Activated naive CD8-positive, alpha-beta T cell (primary cell): Measurements from ENCODE around the gene ATP5ME.
A peak's percentile ranks its signal among the peaks of the same experiment; 100 is the strongest.
"Not testable (repeated sequence)": the region's sequence is repeated elsewhere in the genome, so short reads cannot be mapped to it uniquely, and the experiment has no call there.

Experiments
- H3K27ac Mint-ChIP-seq: one replicate; pipeline ENCODE4 v1.8.0; 2021; ENCODE audit warnings: mixed read lengths
- H3K27me3 Mint-ChIP-seq: one replicate; pipeline ENCODE4 v1.8.0; 2021; ENCODE audit warnings: mixed read lengths
- H3K36me3 Mint-ChIP-seq: one replicate; pipeline ENCODE4 v1.8.0; 2021; ENCODE audit warnings: mixed read lengths
- H3K4me1 Mint-ChIP-seq: one replicate; pipeline ENCODE4 v1.8.0; 2021; ENCODE audit warnings: low read depth, mixed read lengths
- H3K4me3 Mint-ChIP-seq: one replicate; pipeline ENCODE4 v1.8.0; 2021; ENCODE audit warnings: mild to moderate bottlenecking, mixed read lengths
- H3K9me3 Mint-ChIP-seq: one replicate; pipeline ENCODE4 v1.8.0; 2021; ENCODE audit warnings: low read depth, mixed read lengths

The ATP5ME gene

DNA sequence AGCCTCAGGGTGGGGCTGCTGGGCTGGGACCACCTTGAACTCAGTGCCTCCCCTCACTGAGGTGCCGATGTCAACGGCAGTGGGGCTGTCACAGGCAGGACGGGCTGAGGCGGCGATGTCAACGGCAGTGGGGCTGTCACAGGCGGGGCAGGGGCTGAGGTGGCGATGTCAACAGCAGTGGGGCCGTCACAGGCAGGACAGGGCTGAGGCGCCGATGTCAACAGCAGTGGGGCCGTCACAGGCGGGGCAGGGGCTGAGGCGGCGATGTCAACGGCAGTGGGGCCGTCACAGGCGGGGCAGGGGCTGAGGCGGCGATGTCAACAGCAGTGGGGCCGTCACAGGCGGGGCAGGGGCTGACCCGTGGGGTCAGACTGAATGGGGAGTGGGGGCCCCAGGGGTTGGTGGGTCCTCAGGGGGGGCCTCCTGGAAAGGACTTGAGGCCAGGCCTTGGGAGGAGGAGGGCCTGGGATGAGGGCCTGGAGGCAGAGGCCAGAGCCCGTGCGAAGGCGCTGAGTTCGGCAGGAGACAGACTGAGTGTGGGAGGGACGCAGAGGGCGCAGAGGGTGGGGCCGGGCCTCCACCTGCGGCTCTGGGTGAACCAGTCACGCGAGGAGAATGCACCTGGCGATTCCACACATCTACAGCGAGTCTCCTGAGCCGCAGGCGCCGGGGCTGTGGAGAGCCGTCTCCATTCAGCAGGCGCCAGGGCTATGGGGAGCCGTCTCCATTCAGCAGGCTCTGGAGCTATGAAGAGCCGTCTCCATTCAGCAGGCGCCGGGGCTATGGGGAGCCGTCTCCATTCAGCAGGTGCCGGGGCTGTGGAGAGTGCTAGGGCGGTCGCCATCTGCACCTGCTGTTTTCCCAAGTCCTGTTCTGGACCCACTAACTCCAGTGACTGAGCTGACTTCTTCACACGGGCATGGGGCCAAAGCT lies 22.9 kb downstream of the ATP5ME start:
- no peaks in the 10 kb centered on the region for H3K9me3 Mint-ChIP-seq
- H3K27ac Mint-ChIP-seq: no peak overlapping the region
- H3K4me1 Mint-ChIP-seq: peaks cover 3% of the 10 kb centered on the region
- H3K36me3 Mint-ChIP-seq: no peaks in the 10 kb centered on the region
- no peak overlapping the region for H3K4me3 Mint-ChIP-seq
- H3K27me3 Mint-ChIP-seq: peaks cover 5% of the 10 kb centered on the region

DNA sequence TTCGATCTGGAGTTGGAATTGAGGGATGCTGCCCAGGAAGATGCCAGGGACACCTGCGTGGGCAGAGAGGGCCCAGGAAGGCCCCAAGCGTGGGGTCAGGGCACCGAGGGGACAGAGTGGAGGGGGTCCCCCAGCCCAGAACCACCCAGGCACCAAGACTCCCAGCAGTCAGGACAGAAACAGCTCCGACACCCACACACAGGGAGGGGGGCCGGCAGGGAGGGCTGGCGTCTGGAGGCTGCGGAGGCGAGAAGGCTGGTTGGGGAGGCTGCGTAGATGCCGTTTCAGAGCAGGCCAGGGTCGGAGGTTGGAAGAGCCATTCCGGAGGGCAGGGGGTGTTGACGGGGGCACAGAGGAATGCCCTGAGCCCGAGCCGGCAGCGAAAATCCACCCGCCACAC lies 23.6 kb downstream of the ATP5ME start:
- H3K27ac Mint-ChIP-seq: no peak overlapping the region
- H3K27me3 Mint-ChIP-seq: peaks cover 10% of the 10 kb centered on the region

DNA sequence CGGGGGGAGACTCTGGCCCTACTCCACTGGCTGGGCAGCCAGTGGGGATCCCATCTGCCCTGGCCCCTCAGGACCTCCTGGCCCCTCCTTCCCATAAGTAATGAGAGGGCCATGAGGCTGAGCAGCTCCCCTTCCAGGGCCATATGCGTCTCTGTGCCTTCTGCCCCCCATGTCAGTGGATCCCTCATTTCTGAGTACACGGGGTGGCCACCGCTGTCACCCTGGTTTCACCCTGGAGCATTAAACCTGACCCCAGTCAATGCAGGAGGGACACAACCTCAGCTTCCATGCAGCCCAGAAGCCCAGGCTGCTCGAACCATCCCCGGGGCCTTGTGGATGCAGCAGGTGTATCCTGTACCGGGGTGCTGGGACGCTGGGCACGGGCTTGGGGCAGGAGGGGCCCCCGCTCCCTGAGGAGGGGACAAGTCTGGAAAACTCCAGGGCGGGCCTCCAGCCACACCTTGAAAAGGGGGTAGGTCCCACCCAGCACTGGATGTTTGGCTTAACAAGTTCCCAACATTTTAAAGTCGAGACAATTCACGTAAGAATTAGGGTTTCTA lies 24.2 kb downstream of the ATP5ME start:
- Mint-ChIP-seq H3K4me1 (peaks cover 7% of the 10 kb centered on the region), H3K9me3 (no peaks in the 10 kb centered on the region), H3K27ac (no peak overlapping the region), H3K27me3 (peaks cover 10% of the 10 kb centered on the region), H3K4me3 (no peak overlapping the region), H3K36me3 (no peaks in the 10 kb centered on the region)

More for the DNA sequence above, 23.6 kb downstream of the ATP5ME start:
- H3K4me3 Mint-ChIP-seq: no peak overlapping the region
- no peaks in the 10 kb centered on the region for H3K9me3 Mint-ChIP-seq
- no peaks in the 10 kb centered on the region for H3K36me3 Mint-ChIP-seq
- H3K4me1 Mint-ChIP-seq: peaks cover 7% of the 10 kb centered on the region

DNA sequence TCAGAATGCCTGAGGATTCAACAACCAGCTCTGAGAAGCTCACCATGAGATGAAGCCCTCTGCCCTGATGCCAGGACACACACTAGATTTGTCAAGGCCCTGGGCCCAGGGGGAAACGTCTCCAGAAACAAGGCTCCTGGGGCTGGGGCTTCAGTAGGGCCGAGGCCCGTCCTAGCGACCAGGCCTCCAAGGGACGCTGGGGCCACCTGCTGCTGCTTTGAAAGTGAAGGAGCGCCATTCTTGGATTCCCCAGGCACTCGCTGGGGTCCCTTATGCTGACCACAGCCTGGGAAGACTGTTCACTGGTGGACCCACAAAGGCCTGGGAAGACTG lies 24.8 kb downstream of the ATP5ME start:
- Mint-ChIP-seq H3K36me3 (no peaks in the 10 kb centered on the region), H3K4me3 (no peak overlapping the region), H3K9me3 (no peaks in the 10 kb centered on the region), H3K27ac (no peak overlapping the region), H3K27me3 (peaks cover 10% of the 10 kb centered on the region), H3K4me1 (peaks cover 7% of the 10 kb centered on the region)

DNA sequence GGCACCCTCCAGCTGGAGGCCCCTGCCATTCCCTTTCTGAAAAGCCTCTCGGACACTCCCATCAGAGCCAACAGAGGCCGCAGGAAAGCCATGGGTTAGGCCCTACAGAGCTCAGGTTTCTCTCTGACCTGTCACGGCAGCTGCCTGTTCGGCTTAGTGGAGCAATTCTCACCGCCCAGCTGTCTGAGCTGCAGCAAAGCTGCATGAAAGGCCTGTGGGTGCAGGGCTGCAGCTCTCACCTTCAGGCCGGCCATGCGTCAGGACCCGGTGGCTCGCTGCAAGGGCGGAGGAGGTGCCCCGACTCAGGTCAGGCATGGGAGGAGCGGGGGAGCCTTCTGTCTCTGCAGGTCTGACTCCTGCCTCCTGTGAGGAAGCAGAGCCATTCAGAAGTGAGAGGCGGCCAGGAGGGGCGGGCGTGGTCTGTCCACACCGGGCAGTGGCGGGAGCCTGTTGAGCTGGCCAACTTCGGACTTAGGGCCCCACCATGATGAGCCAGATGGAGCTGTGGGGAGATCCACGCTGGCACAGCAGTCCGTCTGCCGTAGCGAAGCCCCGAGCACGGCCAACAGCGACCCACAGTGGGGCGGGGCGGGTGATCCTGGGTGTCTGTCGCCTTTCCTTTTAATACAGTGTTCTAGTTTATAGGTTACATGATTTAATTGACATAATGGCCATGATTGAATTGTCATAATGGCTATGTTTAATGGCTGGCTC lies 25.3 kb downstream of the ATP5ME start:
- Mint-ChIP-seq H3K4me1 (peaks cover 7% of the 10 kb centered on the region), H3K4me3 (no peak overlapping the region), H3K9me3 (no peaks in the 10 kb centered on the region), H3K36me3 (no peaks in the 10 kb centered on the region), H3K27ac (no peak overlapping the region), H3K27me3 (peaks cover 10% of the 10 kb centered on the region)

DNA sequence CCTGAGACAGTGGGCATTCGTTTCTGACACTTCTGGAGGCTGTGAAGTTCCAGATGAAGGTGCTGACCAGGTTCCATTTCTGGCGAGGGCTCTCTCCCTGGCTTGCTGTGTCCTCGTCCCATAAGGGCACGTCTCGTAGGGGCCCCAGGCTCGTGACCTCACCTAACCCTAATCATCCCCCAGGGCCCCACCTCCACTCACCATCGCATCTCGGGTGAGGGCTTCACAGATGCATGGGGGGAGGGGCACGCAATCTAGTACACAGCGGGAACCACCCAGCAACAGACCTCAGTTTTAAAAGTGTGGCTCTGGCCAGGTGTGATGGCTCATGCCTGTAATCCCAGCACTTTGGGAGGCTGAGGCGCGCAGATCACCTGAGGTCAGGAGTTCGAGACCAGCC lies 26.6 kb downstream of the ATP5ME start:
- Mint-ChIP-seq H3K27me3 (peaks cover 14% of the 10 kb centered on the region), H3K27ac (no peak overlapping the region), H3K4me1 (peaks cover 7% of the 10 kb centered on the region), H3K36me3 (peaks cover 2% of the 10 kb centered on the region), H3K9me3 (no peaks in the 10 kb centered on the region), H3K4me3 (no peak overlapping the region)

DNA sequence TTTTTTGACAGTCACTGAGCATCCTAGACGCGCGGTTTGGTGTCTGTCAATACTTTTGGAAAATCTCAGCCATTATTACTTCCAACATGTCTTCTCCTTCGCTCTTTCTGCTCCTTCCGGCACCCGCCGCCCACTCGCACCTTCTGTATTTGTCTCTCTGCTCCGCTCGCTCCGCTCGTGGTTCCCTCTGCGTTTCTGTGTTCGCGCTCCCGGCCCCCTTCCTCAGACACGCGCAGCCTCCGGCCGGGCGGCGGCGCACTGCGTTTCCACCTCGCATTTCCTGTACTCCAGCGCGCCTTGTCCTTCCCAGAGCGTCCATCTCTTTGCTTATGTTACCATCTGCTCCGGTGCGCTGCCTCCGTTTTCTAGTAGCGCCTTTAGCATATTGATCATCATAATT lies 27.6 kb downstream of the ATP5ME start:
- H3K4me3 Mint-ChIP-seq: peak overlapping the region; percentile 71

DNA sequence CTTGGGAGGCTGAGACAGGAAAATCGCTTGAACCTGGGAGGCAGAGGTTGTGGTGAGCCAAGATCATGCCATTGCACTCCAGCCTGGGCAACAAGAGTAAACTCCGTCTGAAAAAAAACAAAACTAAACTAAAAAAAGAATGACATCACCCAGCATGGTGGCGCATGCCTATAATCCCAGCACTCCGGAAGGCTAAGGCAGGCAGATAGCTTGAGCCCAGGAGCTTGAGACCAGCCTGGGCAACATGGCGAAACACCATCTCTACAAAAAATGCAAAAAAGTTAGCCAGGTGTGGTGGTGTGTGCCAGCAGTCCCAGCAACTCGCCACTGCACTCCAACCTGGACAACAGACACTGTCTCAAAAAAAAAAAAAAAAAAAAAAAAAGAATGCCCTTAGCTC lies 31.7 kb downstream of the ATP5ME start:
- H3K27ac Mint-ChIP-seq: not testable (repeated sequence)
- H3K27me3 Mint-ChIP-seq: peaks cover 16% of the 10 kb centered on the region

More for the DNA sequence above, 27.6 kb downstream of the ATP5ME start:
- Mint-ChIP-seq H3K4me1 (peaks cover 7% of the 10 kb centered on the region), H3K27me3 (peaks cover 15% of the 10 kb centered on the region), H3K27ac (peak overlapping the region; percentile 80), H3K36me3 (peaks cover 2% of the 10 kb centered on the region), H3K9me3 (no peaks in the 10 kb centered on the region)

DNA sequence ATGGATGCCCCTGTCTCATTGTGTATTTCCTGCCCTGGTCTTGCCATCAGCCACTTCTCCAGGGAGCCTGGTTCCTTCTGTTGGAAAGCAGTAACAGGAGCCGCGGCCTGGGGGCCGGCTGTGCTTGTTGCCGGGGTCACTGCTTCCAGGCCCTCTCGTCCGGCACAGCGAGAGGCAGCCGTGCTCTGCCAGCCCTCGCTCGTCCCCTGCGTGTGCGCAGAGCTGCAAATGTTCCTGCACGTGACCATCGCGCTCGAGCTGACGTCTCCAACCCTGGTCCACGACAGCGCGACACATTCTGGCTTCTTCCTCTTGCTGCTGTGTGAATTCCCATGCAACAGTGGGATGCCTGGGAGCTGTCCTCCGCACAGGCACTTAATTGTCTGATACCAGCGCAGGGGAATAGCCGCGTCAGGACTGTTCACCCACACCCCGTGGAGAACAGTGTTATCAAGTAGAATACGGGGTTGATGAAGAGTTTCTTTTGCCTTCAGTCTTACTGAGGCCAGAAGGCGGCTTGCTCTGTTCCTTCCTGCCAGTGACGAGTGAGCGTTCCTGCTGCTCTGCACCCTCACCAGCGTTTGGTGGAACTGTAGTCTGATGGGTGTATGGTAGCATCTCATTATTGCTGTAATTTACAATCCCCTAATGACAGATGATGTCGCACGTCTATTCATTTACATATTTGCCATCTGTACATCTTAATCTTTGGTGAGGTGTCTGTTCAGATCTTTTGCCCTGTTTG lies 36.4 kb downstream of the ATP5ME start:
- Mint-ChIP-seq H3K27ac (no peak overlapping the region), H3K4me3 (no peak overlapping the region), H3K27me3 (peaks cover 5% of the 10 kb centered on the region), H3K4me1 (no peaks in the 10 kb centered on the region), H3K36me3 (no peaks in the 10 kb centered on the region), H3K9me3 (no peaks in the 10 kb centered on the region)

More for the DNA sequence above, 31.7 kb downstream of the ATP5ME start:
- H3K36me3 Mint-ChIP-seq, H3K9me3 Mint-ChIP-seq, H3K4me1 Mint-ChIP-seq, H3K4me3 Mint-ChIP-seq: not testable (repeated sequence)

DNA sequence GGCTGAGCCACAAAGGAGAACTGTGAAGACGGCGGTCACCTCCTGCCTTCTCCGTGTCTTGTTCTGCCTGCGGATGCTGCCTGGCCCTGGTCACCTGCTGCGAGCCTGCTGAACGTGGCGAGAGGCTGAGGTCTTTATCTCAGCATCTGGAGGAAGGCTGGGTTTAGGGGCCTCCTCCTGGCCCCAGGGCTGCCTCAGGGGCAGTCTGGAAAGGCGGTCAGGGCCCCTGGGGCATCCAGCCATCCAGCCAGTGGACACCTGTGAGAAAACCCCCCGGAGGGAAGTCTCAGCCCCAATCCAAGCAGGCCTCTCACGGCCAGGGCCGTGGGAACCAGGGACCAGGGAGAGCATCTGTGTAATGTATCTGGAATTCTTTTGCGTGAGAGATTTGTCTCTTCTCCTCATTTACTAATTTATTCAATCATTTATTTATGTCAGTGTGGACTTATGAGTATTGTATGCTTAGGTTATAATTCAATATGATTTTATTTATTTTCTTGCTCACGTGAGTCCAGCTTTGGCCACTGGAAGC lies 37.4 kb downstream of the ATP5ME start:
- Mint-ChIP-seq H3K27me3 (peaks cover 4% of the 10 kb centered on the region), H3K36me3 (no peaks in the 10 kb centered on the region), H3K27ac (no peak overlapping the region), H3K4me1 (no peaks in the 10 kb centered on the region), H3K9me3 (no peaks in the 10 kb centered on the region), H3K4me3 (no peak overlapping the region)

DNA sequence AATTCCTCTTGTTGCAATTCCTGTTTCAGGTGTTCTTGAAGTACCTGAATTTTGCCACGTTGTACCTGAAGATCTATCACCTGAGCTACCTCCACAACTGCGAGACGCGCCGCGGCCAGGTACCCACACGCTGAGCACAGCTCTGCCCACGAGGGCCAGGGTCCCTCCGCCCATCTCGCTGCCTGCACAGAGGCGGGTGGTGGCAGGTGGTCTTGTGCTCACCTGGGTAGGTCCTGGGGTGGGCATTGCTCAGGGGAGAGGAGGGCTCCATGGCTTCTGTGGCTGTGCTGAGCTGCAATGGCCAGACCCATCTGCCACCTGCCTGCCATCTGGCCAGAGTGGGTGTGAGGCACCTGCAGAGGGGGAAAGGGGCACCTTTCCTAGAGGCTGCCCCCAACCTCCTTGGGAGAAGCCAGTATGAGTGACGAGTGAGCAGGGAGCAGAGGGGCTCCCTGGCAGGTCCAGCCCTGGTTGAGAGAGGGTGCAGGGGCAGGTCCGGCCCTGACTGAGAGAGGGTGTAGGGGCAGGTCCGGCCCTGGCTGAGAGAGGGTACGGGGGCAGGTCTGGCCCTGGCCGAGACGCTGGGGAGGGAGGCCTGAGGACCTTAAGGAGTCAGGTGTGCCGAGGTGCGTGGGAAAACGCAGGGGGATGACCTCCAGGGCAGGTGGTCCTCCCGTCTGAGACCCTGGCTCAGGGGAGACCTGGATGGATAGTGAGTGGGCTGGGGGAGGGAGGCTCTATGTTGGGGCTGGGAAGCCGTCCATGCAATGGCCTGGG lies 38.0 kb downstream of the ATP5ME start:
- Mint-ChIP-seq H3K27me3 (peaks cover 4% of the 10 kb centered on the region), H3K4me3 (no peak overlapping the region), H3K4me1 (no peaks in the 10 kb centered on the region), H3K27ac (no peak overlapping the region), H3K36me3 (no peaks in the 10 kb centered on the region), H3K9me3 (no peaks in the 10 kb centered on the region)

DNA sequence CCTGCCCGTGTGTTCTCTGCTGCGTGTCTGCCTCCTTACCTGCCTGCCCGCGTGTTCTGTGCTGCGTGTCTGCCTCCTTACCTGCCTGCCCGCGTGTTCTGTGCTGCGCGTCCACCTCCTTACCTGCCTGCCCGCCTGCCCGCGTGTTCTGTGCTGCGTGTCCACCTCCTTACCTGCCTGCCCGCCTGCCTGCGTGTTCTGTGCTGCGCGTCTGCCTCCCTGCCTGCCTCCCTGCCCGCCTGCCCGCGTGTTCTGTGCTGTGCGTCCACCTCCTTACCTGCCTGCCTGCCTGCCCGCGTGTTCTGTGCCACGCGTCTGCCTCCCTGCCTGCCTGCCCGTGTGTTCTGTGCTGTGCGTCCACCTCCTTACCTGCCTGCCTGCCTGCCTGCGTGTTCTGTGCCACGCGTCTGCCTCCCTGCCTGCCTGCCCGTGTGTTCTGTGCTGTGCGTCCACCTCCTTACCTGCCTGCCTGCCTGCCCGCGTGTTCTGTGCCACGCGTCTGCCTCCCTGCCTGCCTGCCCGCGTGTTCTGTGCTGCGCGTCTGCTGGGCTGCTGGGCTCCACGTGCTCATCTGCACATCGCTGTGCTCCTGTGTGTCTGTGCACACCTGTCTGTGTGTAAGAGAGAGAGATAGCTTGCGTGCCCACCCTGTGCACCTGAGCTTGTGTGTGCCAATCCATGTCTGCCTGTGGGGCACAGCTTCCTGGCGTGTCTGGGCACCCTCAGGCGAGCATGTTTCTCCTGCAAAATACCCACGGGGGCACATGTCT lies 38.8 kb downstream of the ATP5ME start:
- not testable (repeated sequence) for H3K27ac Mint-ChIP-seq, H3K27me3 Mint-ChIP-seq, H3K36me3 Mint-ChIP-seq, H3K4me1 Mint-ChIP-seq, H3K4me3 Mint-ChIP-seq, H3K9me3 Mint-ChIP-seq

DNA sequence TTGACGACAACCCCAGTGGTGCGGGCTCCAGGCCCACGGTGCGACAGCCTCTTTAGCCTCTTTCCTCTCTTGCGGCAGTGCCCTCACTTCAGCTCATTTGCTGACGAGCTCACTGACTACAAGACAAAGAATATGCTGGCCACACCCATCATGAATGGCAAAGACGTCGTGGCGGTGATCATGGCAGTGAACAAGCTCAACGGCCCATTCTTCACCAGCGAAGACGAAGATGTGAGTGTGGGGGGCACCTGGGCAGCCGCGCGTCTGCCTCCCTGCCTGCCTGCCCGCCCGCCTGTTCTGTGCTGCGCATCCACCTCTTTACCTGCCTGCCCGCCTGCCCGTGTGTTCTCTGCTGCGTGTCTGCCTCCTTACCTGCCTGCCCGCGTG lies 39.5 kb downstream of the ATP5ME start:
- Mint-ChIP-seq H3K36me3 (no peaks in the 10 kb centered on the region), H3K27me3 (peaks cover 4% of the 10 kb centered on the region), H3K9me3 (no peaks in the 10 kb centered on the region), H3K4me3 (no peak overlapping the region), H3K27ac (no peak overlapping the region), H3K4me1 (no peaks in the 10 kb centered on the region)
